GM19397 (cell line): Measurements from ENCODE around the gene HOXC10.

Source experiments
- ATAC-seq: cut with Tn5 transposase; IDR thresholded peaks from one replicate; pipeline ENCODE4 v1.9.1; 2021; ENCODE audit warnings: mild to moderate bottlenecking, moderate library complexity; ENCODE audit not compliant: unreplicated experiment

The HOXC10 gene

GRCh38 chr12:54025499-54026405, 40.8 kb downstream of the HOXC10 start:
- no peak for ATAC-seq

GRCh38 chr12:54026640-54027441, 41.9 kb downstream of the HOXC10 start:
- no peak for ATAC-seq

- ATAC-seq = no peak
Measured at GRCh38 chr12:54027442-54027786, 42.5 kb downstream of the HOXC10 start.

- ATAC-seq = no peak
Measured at GRCh38 chr12:54028314-54029201, 43.6 kb downstream of the HOXC10 start, which contains the start of gene HOXC6. HOXC6 (plus strand) TSS chr12:54028440; CDS start chr12:54028522, 82 bp downstream.

- no peak for ATAC-seq
Measured at GRCh38 chr12:54029529-54030441, 44.8 kb downstream of the HOXC10 start.

GRCh38 chr12:54030442-54030801, 45.5 kb downstream of the HOXC10 start:
- ATAC-seq = no peak

- no peak for ATAC-seq
Measured at GRCh38 chr12:54030889-54031471, 46.0 kb downstream of the HOXC10 start.

- ATAC-seq = no peak
Measured at GRCh38 chr12:54031480-54031879, 46.5 kb downstream of the HOXC10 start.

GRCh38 chr12:54032086-54032619, 47.2 kb downstream of the HOXC10 start:
- no peak for ATAC-seq

GRCh38 chr12:54032627-54033100, 47.7 kb downstream of the HOXC10 start, which contains the start of gene HOXC5:
HOXC5 (plus strand) TSS chr12:54033050; CDS start chr12:54033123, 73 bp downstream.
- ATAC-seq = no peak

- no peak for ATAC-seq
Measured at GRCh38 chr12:54033106-54033979, 48.4 kb downstream of the HOXC10 start.

GRCh38 chr12:54033980-54034784, 49.2 kb downstream of the HOXC10 start:
- ATAC-seq = no peak

- no peak for ATAC-seq
Measured at GRCh38 chr12:54034785-54035310, 49.9 kb downstream of the HOXC10 start.

GRCh38 chr12:54035568-54036264, 50.8 kb downstream of the HOXC10 start:
- no peak for ATAC-seq

- no peak for ATAC-seq
Measured at GRCh38 chr12:54036620-54037359, 51.8 kb downstream of the HOXC10 start.
